Prostate gland (tissue), 2 donors: ENCODE data around the gene MAGEB4.

ENCODE experiments used
- POLR2A ChIP-seq: fragments of 450-650 bp; IDR thresholded peaks from one replicate; pipeline ENCODE4 v1.6.1; 2016; ENCODE audit warnings: antibody characterized with exemption, mild to moderate bottlenecking
- POLR2AphosphoS5 ChIP-seq: sonication (generic); formaldehyde crosslinking; IDR thresholded peaks from one replicate; pipeline ENCODE4 v1.6.1; 2017; ENCODE audit warnings: antibody characterized with exemption
- TF ChIP-seq, protein P1 (sequence below), 4 experiments: fragments of 200-600 bp in 2 of 4; fragments of 450-650 bp in 2 of 4; sonication (generic) in 2 of 4; IDR thresholded peaks; 1 replicate in 3 of 4; 2 replicates in 1 of 4; pipeline ENCODE4 v1.5.1; 2016 to 2019; ENCODE audit warnings: antibody characterized with exemption in 4 of 4, mild to moderate bottlenecking in 2 of 4, moderate library complexity in 2 of 4

DNA sequence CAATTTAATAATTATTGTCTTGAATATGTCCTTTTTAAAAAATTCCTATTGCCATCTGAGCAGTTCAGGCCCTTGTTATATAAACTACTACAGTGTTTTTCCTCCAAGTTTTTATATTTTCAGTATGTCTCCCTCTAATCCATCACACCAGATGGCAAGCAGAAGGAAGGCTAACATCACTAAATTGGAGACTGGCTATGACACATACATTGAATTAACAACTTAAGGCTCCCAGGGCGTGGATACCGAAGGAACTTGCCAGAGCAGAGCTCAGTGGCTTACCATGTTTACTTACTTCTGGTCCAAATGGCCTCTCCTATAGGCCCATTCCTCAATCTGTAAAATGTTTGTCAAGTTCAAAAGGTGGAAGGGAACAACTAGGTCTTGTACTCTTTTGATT is 18.1 kb downstream of the MAGEB4 start:
- no peak for TF ChIP-seq POLR2A
- TF ChIP-seq, protein P1, sequence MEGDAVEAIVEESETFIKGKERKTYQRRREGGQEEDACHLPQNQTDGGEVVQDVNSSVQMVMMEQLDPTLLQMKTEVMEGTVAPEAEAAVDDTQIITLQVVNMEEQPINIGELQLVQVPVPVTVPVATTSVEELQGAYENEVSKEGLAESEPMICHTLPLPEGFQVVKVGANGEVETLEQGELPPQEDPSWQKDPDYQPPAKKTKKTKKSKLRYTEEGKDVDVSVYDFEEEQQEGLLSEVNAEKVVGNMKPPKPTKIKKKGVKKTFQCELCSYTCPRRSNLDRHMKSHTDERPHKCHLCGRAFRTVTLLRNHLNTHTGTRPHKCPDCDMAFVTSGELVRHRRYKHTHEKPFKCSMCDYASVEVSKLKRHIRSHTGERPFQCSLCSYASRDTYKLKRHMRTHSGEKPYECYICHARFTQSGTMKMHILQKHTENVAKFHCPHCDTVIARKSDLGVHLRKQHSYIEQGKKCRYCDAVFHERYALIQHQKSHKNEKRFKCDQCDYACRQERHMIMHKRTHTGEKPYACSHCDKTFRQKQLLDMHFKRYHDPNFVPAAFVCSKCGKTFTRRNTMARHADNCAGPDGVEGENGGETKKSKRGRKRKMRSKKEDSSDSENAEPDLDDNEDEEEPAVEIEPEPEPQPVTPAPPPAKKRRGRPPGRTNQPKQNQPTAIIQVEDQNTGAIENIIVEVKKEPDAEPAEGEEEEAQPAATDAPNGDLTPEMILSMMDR (IDR thresholded peaks at IDR 0.05) = no peak
- TF ChIP-seq POLR2AphosphoS5 = no peak
